ENCODE results near the gene PDLIM4.

DNA sequence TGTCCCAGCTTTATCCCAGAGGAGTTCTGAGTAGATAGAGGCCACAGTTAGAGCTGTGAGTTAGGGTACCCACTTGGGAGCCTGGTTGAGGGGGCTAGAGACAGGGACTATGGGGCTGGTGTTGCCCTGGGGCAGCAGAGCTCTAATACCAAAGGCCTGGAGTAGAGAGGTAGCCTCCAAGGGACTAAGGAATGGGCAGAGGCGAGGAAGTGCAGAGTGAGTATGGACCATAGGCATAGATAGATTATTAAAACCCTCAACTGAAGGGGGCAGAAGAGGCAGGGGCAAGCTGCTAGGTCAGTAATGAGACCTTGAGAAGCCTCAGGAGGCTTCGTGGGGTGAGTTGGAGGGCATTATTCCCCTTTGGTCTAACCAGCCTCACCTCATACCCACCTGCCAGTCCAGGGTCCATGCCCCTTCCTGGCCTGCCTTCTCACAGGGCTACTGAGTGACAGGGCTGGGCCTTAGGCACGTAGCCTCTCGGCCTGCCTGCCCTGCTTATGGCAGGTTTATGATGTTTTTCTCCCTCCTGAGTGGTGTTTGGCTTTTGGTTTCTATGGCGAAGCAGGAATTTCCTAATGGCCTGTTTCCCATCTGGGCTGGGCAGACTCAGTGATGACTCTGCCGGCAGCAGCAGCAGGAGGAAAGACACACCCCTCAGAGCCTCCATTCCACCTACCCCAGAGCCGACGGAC lies 8.0 kb downstream of the PDLIM4 start:
- TF ChIP-seq, protein P1, sequence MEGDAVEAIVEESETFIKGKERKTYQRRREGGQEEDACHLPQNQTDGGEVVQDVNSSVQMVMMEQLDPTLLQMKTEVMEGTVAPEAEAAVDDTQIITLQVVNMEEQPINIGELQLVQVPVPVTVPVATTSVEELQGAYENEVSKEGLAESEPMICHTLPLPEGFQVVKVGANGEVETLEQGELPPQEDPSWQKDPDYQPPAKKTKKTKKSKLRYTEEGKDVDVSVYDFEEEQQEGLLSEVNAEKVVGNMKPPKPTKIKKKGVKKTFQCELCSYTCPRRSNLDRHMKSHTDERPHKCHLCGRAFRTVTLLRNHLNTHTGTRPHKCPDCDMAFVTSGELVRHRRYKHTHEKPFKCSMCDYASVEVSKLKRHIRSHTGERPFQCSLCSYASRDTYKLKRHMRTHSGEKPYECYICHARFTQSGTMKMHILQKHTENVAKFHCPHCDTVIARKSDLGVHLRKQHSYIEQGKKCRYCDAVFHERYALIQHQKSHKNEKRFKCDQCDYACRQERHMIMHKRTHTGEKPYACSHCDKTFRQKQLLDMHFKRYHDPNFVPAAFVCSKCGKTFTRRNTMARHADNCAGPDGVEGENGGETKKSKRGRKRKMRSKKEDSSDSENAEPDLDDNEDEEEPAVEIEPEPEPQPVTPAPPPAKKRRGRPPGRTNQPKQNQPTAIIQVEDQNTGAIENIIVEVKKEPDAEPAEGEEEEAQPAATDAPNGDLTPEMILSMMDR (IDR thresholded peaks at IDR 0.05) = peak in 1 of 5 experiments; percentile 13
- TF ChIP-seq POLR2A (IDR thresholded peaks at IDR 0.05) = peak; percentile 1 to 48
- TF ChIP-seq EP300 (IDR thresholded peaks at IDR 0.05) = peak; percentile 51 to 89
